HepG2 (cell line): ENCODE data around the gene ANKEF1. TPM values are rescaled to one million over a fixed set of nuclear protein-coding genes. Genes with fewer than 3 reads are reported as not detected.
A peak's percentile ranks its signal among the peaks of the same experiment; 100 is the strongest.

ENCODE experiments used
- AHR ChIP-seq: IDR thresholded peaks from 2 replicates; pipeline ENCODE4 v1.6.1; 2018; ENCODE audit warnings: missing genetic modification reagents, missing compliant biosample characterization
- AKNA ChIP-seq: sonication (generic); formaldehyde crosslinking; IDR thresholded peaks from 2 replicates; pipeline ENCODE4 v1.4.0; 2020; ENCODE audit warnings: missing genetic modification reagents, borderline replicate concordance
- BCLAF1 ChIP-seq: fragments of 450-650 bp; IDR thresholded peaks from 2 replicates; pipeline ENCODE4 v1.6.1; 2017; ENCODE audit warnings: mild to moderate bottlenecking
- GATAD2A ChIP-seq: IDR thresholded peaks from 2 replicates; pipeline ENCODE4 v1.6.1; 2016
- HNRNPH1 ChIP-seq: fragments of 200-400 bp; formaldehyde crosslinking; optimal IDR thresholded peaks from 2 replicates; pipeline ENCODE3; 2017; ENCODE audit warnings: mild to moderate bottlenecking, low read depth, low read length
- MAFF ChIP-seq: IDR thresholded peaks from 2 replicates; pipeline ENCODE4 v1.6.1; 2011; ENCODE audit warnings: low read depth, low read length, improper control_type of control experiment
- MTA3 ChIP-seq: sonication (generic); formaldehyde crosslinking; IDR thresholded peaks from 2 replicates; pipeline ENCODE4 v1.4.0; 2020; ENCODE audit warnings: missing genetic modification reagents
- NR2F1 ChIP-seq, 2 experiments: fragments of 450-650 bp in 1 of 2; formaldehyde crosslinking in 1 of 2; IDR thresholded peaks; 2 replicates each; pipeline versions ENCODE4 v1.5.0 to v1.6.1; 2016 to 2020; ENCODE audit warnings: mild to moderate bottlenecking in 1 of 2, missing compliant biosample characterization in 1 of 2, missing genetic modification reagents in 1 of 2, moderate library complexity in 1 of 2
- NR3C1 ChIP-seq: sonication (generic); formaldehyde crosslinking; IDR thresholded peaks from 2 replicates; pipeline ENCODE4 v1.4.0; 2020; ENCODE audit warnings: missing genetic modification reagents
- RBM39 ChIP-seq: fragments of 200-400 bp; formaldehyde crosslinking; IDR thresholded peaks from one replicate; pipeline ENCODE4 v1.6.1; 2018; ENCODE audit warnings: antibody characterized with exemption, mild to moderate bottlenecking, low read depth, low read length; ENCODE audit not compliant: poor library complexity, severe bottlenecking
- SNAPC5 ChIP-seq: sonication (generic); formaldehyde crosslinking; IDR thresholded peaks from 2 replicates; pipeline ENCODE4 v1.8.1; 2023; ENCODE audit warnings: mild to moderate bottlenecking, missing genetic modification reagents, borderline replicate concordance
- THAP7 ChIP-seq: sonication (generic); formaldehyde crosslinking; IDR thresholded peaks from 2 replicates; pipeline ENCODE4 v1.8.1; 2023; ENCODE audit warnings: mild to moderate bottlenecking, missing genetic modification reagents
- ZBTB25 ChIP-seq: IDR thresholded peaks from 2 replicates; pipeline ENCODE4 v1.6.1; 2018; ENCODE audit warnings: missing genetic modification reagents
- ZBTB42 ChIP-seq: sonication (generic); formaldehyde crosslinking; IDR thresholded peaks from 2 replicates; pipeline ENCODE4 v1.5.0; 2020; ENCODE audit warnings: mild to moderate bottlenecking, missing genetic modification reagents
- ZNF275 ChIP-seq: sonication (generic); formaldehyde crosslinking; IDR thresholded peaks from 2 replicates; pipeline ENCODE4 v1.8.0; 2022; ENCODE audit warnings: missing genetic modification reagents, mild to moderate bottlenecking, inconsistent platforms, borderline replicate concordance
- ZNF589 ChIP-seq: sonication (generic); formaldehyde crosslinking; conservative IDR thresholded peaks from 2 replicates; pipeline ENCODE4 v1.8.0; 2022; ENCODE audit warnings: mild to moderate bottlenecking, moderate library complexity, missing genetic modification reagents
- ZNF644 ChIP-seq: IDR thresholded peaks from 2 replicates; pipeline ENCODE4 v1.6.1; 2016; ENCODE audit warnings: low read depth
- polyA plus RNA-seq, 8 experiments: library from polyadenylated mRNA; depleted of rRNA in 3 of 8; stranded (reverse) in 7 of 8; unstranded in 1 of 8; fragments of >200 nt; fragmentation: Illumina TruSeq in 4 of 8; extraction: Trizol in 4 of 8; gene quantifications; 2 replicates each; pipeline versions ENCODE4 v1.2.1 to v1.2.3, GENCODE V29; 2011 to 2016; ENCODE audit warnings: low read depth in 4 of 8, missing spikeins in 1 of 8, mixed read lengths in 1 of 8; ENCODE audit not compliant: insufficient read depth in 1 of 8
- total RNA-seq, 5 experiments: library from RNA; depleted of rRNA; stranded (reverse); fragments of >200 nt; fragmentation: Illumina TruSeq; extraction: Trizol; gene quantifications; 2 replicates each; pipeline ENCODE4 v1.2.3, GENCODE V29; 2016; ENCODE audit warnings: low read depth in 1 of 5

Gene ANKEF1
- total and polyA plus RNA-seq, 2 of the 13 experiments (the other 11 are each of a cell fraction or from before 2014, with no cell fraction given), result 3.1 to 8.6 TPM

GRCh38 chr20:10034717-10035571 is at the start of gene ANKEF1 (continued):
- TF ChIP-seq AKNA (CRISPR knock-in tag) (0 out of 2 replicates have a peak, but pooled peaks have one; percentile 10), NR2F1 (CRISPR knock-in tag; IDR thresholded peaks at IDR 0.05) (0 out of 4 replicates have a peak, but pooled peaks of 1 of the 2 experiments have one; percentile 28), RBM39 (peak; percentile 79), BCLAF1 (no peak), AHR (peak; percentile 78; the same call in 1 of the 2 replicates), HNRNPH1 (no peak), ZBTB42 (CRISPR knock-in tag) (peak; percentile 78; the same call in 1 of the 2 replicates), NR3C1 (CRISPR knock-in tag) (no peak), THAP7 (CRISPR knock-in tag) (no peak), ZNF589 (CRISPR knock-in tag) (peak; percentile 74), SNAPC5 (peak; percentile 88; the same call in 1 of the 2 replicates), ZNF275 (CRISPR knock-in tag) (no peak; the same call in 1 of the 2 replicates), ZBTB25 (CRISPR knock-in tag) (no peak), ZNF644 (CRISPR knock-in tag) (no peak; the same call in 1 of the 2 replicates), MAFF (no peak), MTA3 (no peak), GATAD2A (CRISPR knock-in tag) (peak; percentile 41)
